Tibial artery (tissue), 4 donors: ENCODE data around the gene SIT1.

Source experiments
- DNase-seq, 2 donors: peaks; one replicate each; pipeline ENCODE4 v3.0.0-alpha.2; 2019
- H3K27ac ChIP-seq, 2 donors: fragments of 200-600 bp; sonication (generic) in 1 of 2; 1 replicate in 1 of 2; 2 replicates in 1 of 2; pipeline ENCODE4 v1.5.1; 2018 to 2019; ENCODE audit warnings: mild to moderate bottlenecking in 1 of 2
- H3K27me3 ChIP-seq, 2 donors: fragments of 200-600 bp; sonication (generic) in 1 of 2; one replicate each; pipeline versions ENCODE4 v1.5.1 to v1.6.0; 2016 to 2019
- H3K36me3 ChIP-seq, 3 donors: fragments of 200-600 bp; sonication (generic) in 2 of 3; one replicate each; pipeline ENCODE4 v1.5.1; 2016 to 2019; ENCODE audit warnings: mild to moderate bottlenecking in 2 of 3
- H3K4me1 ChIP-seq, 4 donors: fragments of 200-600 bp; sonication (generic) in 2 of 4; 1 replicate in 3 of 4; 2 replicates in 1 of 4; pipeline ENCODE4 v1.5.1; 2016 to 2019
- H3K4me3 ChIP-seq, 2 donors: fragments of 200-600 bp; sonication (generic) in 1 of 2; 1 replicate in 1 of 2; 2 replicates in 1 of 2; pipeline ENCODE4 v1.5.1; 2018 to 2019; ENCODE audit warnings: mild to moderate bottlenecking in 2 of 2
- H3K9me3 ChIP-seq, 3 donors: fragments of 200-600 bp; sonication (generic) in 1 of 3; one replicate each; pipeline ENCODE4 v1.5.1; 2016 to 2019
- CTCF ChIP-seq, 2 experiments: fragments of 200-600 bp in 1 of 2; fragments of 450-650 bp in 1 of 2; IDR thresholded peaks; one replicate each; pipeline ENCODE4 v1.5.1; 2017 to 2019; ENCODE audit warnings: antibody characterized with exemption in 2 of 2, mild to moderate bottlenecking in 1 of 2, moderate library complexity in 1 of 2
- intact Hi-C: fragments of 100-400 bp; cut with DNase I; formaldehyde crosslinking; loops from one replicate; pipeline ENCODE4 v1.15.0; 2023; ENCODE audit warnings: low total_unique reads

Gene SIT1

GRCh38 chr9:35653611-35654010, 2.9 kb upstream of the SIT1 start:
- TF ChIP-seq CTCF (IDR thresholded peaks at IDR 0.05), result no peak
- intact Hi-C loops, result no loop called here
- H3K4me3 ChIP-seq, result no peak overlapping the region
- H3K9me3 ChIP-seq, result no peaks in the 10 kb centered on the region
- no peak for DNase-seq
- peaks cover 0 to 3% (median 0%) of the 10 kb centered on the region in 3 donors for H3K36me3 ChIP-seq
- no peaks in the 10 kb centered on the region for H3K27me3 ChIP-seq
- H3K4me1 ChIP-seq, result peaks cover 0 to 17% (median 3%) of the 10 kb centered on the region in 4 donors
- no peak overlapping the region for H3K27ac ChIP-seq

- no peaks in the 10 kb centered on the region for H3K36me3 ChIP-seq
- H3K27me3 ChIP-seq, result no peaks in the 10 kb centered on the region
- no peak overlapping the region for H3K4me3 ChIP-seq
- intact Hi-C loops, result no loop called here
- H3K9me3 ChIP-seq, result no peaks in the 10 kb centered on the region
- peak in 1 of 2 donors; percentile 41 for DNase-seq
- H3K27ac ChIP-seq, result no peak overlapping the region
- no peak for TF ChIP-seq CTCF (IDR thresholded peaks at IDR 0.05)
- H3K4me1 ChIP-seq, result peaks cover 0 to 17% (median 3%) of the 10 kb centered on the region in 4 donors
These were observed 2.1 kb upstream of the SIT1 start for GRCh38 chr9:35652829-35653209.

- Histone ChIP-seq H3K27ac (no peak overlapping the region), H3K9me3 (no peaks in the 10 kb centered on the region), H3K4me3 (no peak overlapping the region), H3K36me3 (no peaks in the 10 kb centered on the region), H3K27me3 (no peaks in the 10 kb centered on the region), H3K4me1 (peaks cover 0 to 19% (median 6%) of the 10 kb centered on the region in 4 donors)
- peak in 1 of 2 donors; percentile 48 for DNase-seq
- intact Hi-C loops, result no loop called here
- TF ChIP-seq CTCF (IDR thresholded peaks at IDR 0.05), result no peak
These were observed 1.5 kb upstream of the SIT1 start for GRCh38 chr9:35651956-35652828.

GRCh38 chr9:35649431-35650340, 1.0 kb downstream of the SIT1 start:
- Histone ChIP-seq H3K36me3 (no peaks in the 10 kb centered on the region), H3K27ac (peak overlapping the region; percentile 55 to 70), H3K27me3 (no peaks in the 10 kb centered on the region), H3K4me1 (peaks cover 0 to 21% (median 10%) of the 10 kb centered on the region in 4 donors), H3K9me3 (no peaks in the 10 kb centered on the region), H3K4me3 (peak overlapping the region in 1 of 2 donors; percentile 8)
- no peak for TF ChIP-seq CTCF (IDR thresholded peaks at IDR 0.05)
- intact Hi-C loops, result no loop called here
- DNase-seq, result peak; percentile 68 to 79

- Histone ChIP-seq H3K4me3 (peak overlapping the region; percentile 57 to 68), H3K4me1 (peaks cover 0 to 21% (median 10%) of the 10 kb centered on the region in 4 donors), H3K27ac (peak overlapping the region; percentile 89 to 92), H3K36me3 (no peaks in the 10 kb centered on the region), H3K9me3 (no peaks in the 10 kb centered on the region), H3K27me3 (no peaks in the 10 kb centered on the region)
- TF ChIP-seq CTCF (IDR thresholded peaks at IDR 0.05), result peak; percentile 96 to 97
- DNase-seq, result peak; percentile 94 to 96
- intact Hi-C loops, result no loop called here
These were observed 4.0 kb downstream of the SIT1 start for GRCh38 chr9:35646533-35647265.
